ENCODE data around the gene AGAP1.

The AGAP1 gene

GRCh38 chr2:236052926-236053821 lies 559.3 kb downstream of the AGAP1 start:
- no peak for DNase-seq (ENCODE audit: low read depth)
- no peak overlapping the region for H3K4me3 ChIP-seq (ENCODE audit: low read depth, low read length)
- TF ChIP-seq CTCF (IDR thresholded peaks at IDR 0.05; ENCODE audit: insufficient read depth, low read depth, low read length, missing control alignments), result no peak

GRCh38 chr2:236054125-236054524 lies 560.3 kb downstream of the AGAP1 start:
- TF ChIP-seq CTCF (IDR thresholded peaks at IDR 0.05; ENCODE audit: insufficient read depth, low read depth, low read length, missing control alignments), result no peak
- no peak for DNase-seq (ENCODE audit: low read depth)

DNA sequence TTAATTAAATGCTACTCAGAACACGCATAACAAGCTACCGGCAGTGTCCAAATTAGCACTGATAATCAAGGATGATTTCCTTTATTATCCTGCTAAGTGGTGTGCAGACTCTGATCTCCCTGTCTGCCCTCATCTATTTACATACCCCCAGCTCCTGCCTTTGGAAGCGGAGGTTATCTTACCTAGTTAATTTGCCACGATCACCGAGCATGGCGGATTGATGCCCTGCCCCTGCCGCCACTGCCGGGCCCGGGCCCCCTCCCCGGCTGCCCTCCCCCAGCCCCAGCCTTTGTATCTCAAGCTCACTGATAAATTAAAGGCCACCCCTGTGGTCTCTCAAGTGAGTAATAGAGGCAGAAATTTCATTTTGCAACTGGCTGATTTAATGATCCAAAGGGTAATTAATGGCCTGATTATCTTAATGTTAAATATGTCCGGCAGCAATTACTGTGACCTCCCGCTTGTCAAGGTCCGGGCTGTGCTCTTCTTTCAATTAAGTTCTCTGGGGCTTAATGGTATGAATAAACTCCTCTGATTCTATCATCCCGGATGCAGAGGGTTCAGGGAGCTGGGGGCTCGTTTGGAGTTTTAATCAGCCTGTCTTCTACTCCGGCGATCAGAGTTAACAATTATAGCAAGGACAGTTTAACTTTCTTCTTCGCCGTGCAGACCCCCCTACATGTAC lies 560.9 kb downstream of the AGAP1 start:
- no peak for TF ChIP-seq CTCF (IDR thresholded peaks at IDR 0.05; ENCODE audit: insufficient read depth, low read depth, low read length, missing control alignments)
- no peak overlapping the region for H3K4me3 ChIP-seq (ENCODE audit: low read depth, low read length)
- DNase-seq (ENCODE audit: low read depth), result no peak

More at GRCh38 chr2:236054125-236054524, 560.3 kb downstream of the AGAP1 start:
- no peak overlapping the region for H3K4me3 ChIP-seq (ENCODE audit: low read depth, low read length)

DNA sequence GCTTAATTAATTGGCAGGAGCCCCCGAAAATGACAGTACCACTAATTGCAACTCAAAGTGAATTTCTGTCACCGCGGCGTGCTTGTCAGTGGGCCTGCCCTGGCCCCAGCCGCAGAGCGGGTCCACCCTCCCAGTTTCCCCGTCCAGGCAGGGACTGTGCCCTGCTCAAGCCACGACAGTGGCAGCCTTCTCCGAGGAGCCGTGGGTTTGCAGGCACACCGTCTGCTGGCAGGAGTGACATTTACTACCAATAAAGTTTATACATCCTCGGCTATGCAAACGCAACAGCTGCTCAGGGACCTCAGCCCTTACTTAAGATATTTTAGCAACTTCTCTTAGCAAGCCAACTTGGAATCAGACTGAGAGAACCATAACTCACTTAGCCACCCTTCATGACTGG lies 561.6 kb downstream of the AGAP1 start:
- TF ChIP-seq CTCF (IDR thresholded peaks at IDR 0.05; ENCODE audit: insufficient read depth, low read depth, low read length, missing control alignments), result no peak
- no peak for DNase-seq (ENCODE audit: low read depth)
- no peak overlapping the region for H3K4me3 ChIP-seq (ENCODE audit: low read depth, low read length)

- no peak overlapping the region for H3K4me3 ChIP-seq (ENCODE audit: low read depth, low read length)
- DNase-seq (ENCODE audit: low read depth), result no peak
- TF ChIP-seq CTCF (IDR thresholded peaks at IDR 0.05; ENCODE audit: insufficient read depth, low read depth, low read length, missing control alignments), result no peak
Observed at GRCh38 chr2:236056141-236056540, 562.3 kb downstream of the AGAP1 start.

- DNase-seq (ENCODE audit: low read depth), result no peak
- no peak for TF ChIP-seq CTCF (IDR thresholded peaks at IDR 0.05; ENCODE audit: insufficient read depth, low read depth, low read length, missing control alignments)
- H3K4me3 ChIP-seq (ENCODE audit: low read depth, low read length), result no peak overlapping the region
Observed at GRCh38 chr2:236057375-236057774, 563.5 kb downstream of the AGAP1 start.

All from GM12865 (cell line).